Measurements from ENCODE around the gene HS2ST1.

The HS2ST1 gene

GRCh38 chr1:86991549-86992186, 77.2 kb downstream of the HS2ST1 start:
- no peak for DNase-seq (ENCODE audit: low read depth)
- TF ChIP-seq POLR2A (IDR thresholded peaks at IDR 0.05; ENCODE audit: extremely low read depth, insufficient read length) (no peak), CTCF (IDR thresholded peaks at IDR 0.05; ENCODE audit: low read depth, low read length) (no peak), MAX (IDR thresholded peaks at IDR 0.05; ENCODE audit: low read depth, low read length) (no peak)
- no peak overlapping the region for H3K4me3 ChIP-seq (ENCODE audit: low read depth, low read length)

- TF ChIP-seq MYC (IDR thresholded peaks at IDR 0.05; ENCODE audit: low read depth, low read length) = no peak
- no peak for TF ChIP-seq MAX (IDR thresholded peaks at IDR 0.05; ENCODE audit: low read depth, low read length)
- TF ChIP-seq CTCF (IDR thresholded peaks at IDR 0.05; ENCODE audit: low read depth, low read length) = no peak
- TF ChIP-seq POLR2A (IDR thresholded peaks at IDR 0.05; ENCODE audit: extremely low read depth, insufficient read length) = no peak
- DNase-seq (ENCODE audit: low read depth) = no peak
- H3K4me3 ChIP-seq (ENCODE audit: low read depth, low read length) = no peak overlapping the region
These were observed 78.4 kb downstream of the HS2ST1 start for GRCh38 chr1:86992861-86993260.

GRCh38 chr1:86993269-86993985, 79.0 kb downstream of the HS2ST1 start:
- no peak for DNase-seq (ENCODE audit: low read depth)
- no peak for TF ChIP-seq POLR2A (IDR thresholded peaks at IDR 0.05; ENCODE audit: extremely low read depth, insufficient read length)
- no peak for TF ChIP-seq MYC (IDR thresholded peaks at IDR 0.05; ENCODE audit: low read depth, low read length)
- no peak for TF ChIP-seq CTCF (IDR thresholded peaks at IDR 0.05; ENCODE audit: low read depth, low read length)
- no peak overlapping the region for H3K4me3 ChIP-seq (ENCODE audit: low read depth, low read length)

GRCh38 chr1:86994061-86994460, 79.6 kb downstream of the HS2ST1 start:
- TF ChIP-seq CTCF (IDR thresholded peaks at IDR 0.05; ENCODE audit: low read depth, low read length) = no peak
- TF ChIP-seq MAX (IDR thresholded peaks at IDR 0.05; ENCODE audit: low read depth, low read length) = no peak
- no peak for DNase-seq (ENCODE audit: low read depth)
- H3K4me3 ChIP-seq (ENCODE audit: low read depth, low read length) = no peak overlapping the region

GRCh38 chr1:86997538-86997937, 83.1 kb downstream of the HS2ST1 start:
- no peak overlapping the region for H3K4me3 ChIP-seq (ENCODE audit: low read depth, low read length)
- TF ChIP-seq CTCF (IDR thresholded peaks at IDR 0.05; ENCODE audit: low read depth, low read length) (no peak), MYC (IDR thresholded peaks at IDR 0.05; ENCODE audit: low read depth, low read length) (no peak)
- no peak for DNase-seq (ENCODE audit: low read depth)

GRCh38 chr1:86998280-86998679, 83.8 kb downstream of the HS2ST1 start:
- H3K4me3 ChIP-seq (ENCODE audit: low read depth, low read length) = no peak overlapping the region
- no peak for TF ChIP-seq MAX (IDR thresholded peaks at IDR 0.05; ENCODE audit: low read depth, low read length)
- TF ChIP-seq MYC (IDR thresholded peaks at IDR 0.05; ENCODE audit: low read depth, low read length) = no peak
- no peak for DNase-seq (ENCODE audit: low read depth)

Data from NB4 (cell line).